ENCODE data around the gene TM2D1.
A peak's percentile ranks its signal among the peaks of the same experiment; 100 is the strongest.
"Not testable (repeated sequence)": the region's sequence is repeated elsewhere in the genome, so short reads cannot be mapped to it uniquely, and the experiment has no call there.

Gene TM2D1

DNA sequence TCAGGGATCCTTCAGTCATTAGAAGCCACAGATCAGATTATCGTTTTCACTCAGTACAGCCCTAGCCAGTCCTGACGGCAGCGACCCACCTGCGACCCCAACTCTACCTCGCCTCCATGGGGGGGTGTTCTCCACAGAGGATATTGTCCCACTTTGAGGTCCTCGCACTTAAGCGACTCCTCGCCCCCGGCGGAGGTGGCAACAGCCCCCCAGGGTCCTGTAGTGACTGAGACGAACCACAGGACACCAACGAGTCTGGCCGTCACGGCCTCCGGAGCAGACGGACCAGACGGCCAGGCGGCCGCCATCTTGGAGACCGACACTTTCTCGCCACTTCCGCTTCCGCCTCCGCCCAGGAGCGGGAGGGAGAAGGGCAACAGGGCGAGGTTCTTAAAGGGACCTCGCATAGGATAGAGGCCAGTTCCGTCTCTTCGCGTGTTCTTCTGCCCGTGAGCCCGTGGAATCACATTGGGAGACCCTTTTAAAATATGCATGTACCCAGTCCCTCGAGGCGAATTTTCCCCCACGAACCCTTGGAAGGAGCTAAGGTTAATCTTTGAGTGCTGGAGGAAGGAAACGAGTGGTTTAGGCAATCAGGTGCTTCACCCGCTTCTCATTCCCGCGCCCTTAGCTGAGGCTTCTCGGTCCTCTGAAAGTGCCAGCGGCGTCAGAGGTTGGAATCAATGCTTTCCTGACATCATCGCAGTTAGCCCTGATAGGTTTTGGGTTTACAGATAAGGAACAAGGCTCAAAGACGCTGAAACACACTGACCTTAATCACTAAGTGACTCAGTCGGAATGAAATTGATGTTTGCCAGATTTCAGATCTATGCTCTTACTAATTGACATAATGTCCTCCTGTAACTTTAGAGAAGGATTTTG, at the start of gene TM2D1:
TSS of gene TM2D1 (minus strand) at position 329 of the 882 bp plus-strand sequence. CDS start at position 308, 21 bp downstream.
- peak; percentile 88 to 89 for DNase-seq

DNA sequence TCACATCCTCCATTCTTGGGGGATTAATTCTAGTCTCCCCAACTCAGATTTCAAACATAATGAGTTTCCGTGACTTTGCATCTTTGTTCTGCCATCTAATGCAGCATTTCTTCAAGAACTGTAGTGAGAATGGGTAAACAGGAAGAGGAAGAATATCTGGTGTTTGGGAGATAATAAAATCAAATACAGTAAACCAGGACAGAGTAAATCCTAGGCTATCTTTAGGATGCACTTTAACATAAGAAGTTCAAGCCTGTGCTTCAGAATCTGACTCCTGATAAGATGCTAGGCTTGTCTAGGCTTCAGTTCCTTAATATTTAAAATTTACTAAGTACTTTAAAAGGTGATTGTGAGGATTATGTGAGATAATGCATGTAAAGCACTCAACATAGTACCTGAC, 45.2 kb upstream of the TM2D1 start:
- DNase-seq: no peak

DNA sequence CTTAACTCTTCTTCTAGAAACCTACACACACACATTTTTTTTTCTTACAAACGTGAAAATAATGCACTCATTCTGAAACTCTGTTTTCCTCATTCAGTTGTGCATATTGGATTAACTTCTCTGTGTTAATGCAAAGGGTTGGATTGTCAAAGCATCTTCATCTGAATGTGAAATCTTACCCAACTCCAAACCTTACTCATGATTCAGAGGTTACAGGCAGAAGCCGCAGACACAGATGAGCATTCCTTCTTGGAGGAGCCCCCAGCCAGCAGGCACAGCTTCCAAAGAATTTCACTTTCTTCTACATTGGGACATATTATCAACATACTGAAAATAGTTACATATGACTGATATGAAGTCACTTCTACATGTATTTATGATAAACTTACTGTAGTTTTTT, 33.0 kb upstream of the TM2D1 start:
- no peak for DNase-seq

DNA sequence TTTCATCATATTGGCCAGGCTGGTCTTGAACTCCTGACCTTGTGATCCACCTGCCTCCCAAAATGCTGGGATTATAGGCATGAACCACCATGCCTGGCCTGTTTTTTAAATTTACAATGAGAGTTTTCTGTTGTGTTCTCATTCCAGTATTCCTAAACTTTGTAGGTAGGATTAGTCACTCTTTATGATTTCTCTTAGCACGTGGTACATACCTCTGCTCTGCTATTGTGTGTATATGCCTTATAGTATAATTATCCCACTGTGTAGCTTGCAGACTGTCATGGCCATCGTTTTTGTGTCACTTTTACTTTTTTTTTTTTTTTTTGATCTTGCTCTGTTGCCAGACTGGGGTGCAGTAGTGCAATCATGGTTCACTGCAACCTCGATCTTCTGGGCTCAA, 31.8 kb upstream of the TM2D1 start:
- no peak for DNase-seq

DNA sequence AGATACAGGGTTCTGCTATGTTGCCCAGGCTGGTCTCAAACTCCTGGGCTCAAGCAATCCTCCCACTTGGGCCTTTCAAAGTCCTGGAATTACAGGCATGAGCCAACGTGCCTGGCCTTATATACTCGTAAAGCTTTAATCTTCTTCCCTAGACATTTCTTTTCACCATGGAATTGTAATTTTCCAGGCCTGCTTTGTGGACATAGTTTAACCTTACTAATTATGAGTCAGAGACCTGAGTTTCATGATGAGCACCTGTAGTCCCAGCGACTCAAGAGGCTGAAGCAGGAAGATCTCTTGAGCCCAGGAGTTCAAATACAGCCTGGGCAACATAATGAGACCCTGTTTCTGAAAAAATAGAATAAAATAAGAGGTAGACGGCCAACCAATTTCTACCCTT, 29.6 kb upstream of the TM2D1 start:
- DNase-seq: no peak

DNA sequence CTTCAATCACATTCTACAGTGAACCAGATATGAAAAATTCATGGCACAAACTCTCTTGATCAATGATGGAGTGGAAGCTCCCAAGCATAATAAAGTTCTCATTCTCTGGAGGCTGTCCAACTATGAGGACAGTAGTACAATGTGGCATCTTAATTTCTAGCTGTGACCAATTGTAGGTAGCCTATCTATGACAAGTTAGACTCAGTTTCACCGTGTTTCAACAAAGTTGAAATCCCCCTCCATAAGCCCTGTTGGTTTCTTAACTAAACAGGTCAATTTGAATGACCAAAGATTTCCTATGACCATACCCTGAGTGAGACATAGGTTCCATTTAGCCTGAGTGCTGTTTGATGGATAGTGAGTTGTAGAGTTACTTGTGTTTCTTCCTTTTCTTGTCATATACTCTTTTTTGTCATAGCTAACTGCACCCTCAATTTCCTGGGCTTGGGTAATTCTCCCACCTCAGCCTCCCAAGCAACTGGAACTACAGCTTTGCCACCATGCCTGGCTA, 29.1 kb upstream of the TM2D1 start:
- no peak for DNase-seq

DNA sequence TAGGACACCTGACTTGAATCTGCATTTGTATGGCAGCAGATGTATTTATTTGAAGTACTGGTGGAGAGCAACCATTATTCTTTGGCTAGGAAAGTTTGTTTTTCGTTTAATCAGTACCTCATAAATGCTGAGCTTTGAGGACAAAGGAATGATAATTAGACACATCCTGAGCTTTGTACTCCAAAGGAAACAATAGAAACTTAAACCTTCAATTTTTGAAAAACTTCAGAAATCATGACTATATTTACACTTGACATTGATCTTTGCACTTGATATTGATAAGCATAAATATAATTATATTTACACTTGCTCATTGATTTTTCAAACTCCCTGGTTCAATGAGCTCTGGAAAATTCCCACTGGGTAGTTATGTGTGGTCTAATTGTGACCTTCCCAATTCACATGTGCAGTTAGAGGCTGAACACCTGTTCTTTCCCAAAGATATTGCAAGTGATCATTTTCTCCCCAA, 28.0 kb upstream of the TM2D1 start:
- DNase-seq: no peak

DNA sequence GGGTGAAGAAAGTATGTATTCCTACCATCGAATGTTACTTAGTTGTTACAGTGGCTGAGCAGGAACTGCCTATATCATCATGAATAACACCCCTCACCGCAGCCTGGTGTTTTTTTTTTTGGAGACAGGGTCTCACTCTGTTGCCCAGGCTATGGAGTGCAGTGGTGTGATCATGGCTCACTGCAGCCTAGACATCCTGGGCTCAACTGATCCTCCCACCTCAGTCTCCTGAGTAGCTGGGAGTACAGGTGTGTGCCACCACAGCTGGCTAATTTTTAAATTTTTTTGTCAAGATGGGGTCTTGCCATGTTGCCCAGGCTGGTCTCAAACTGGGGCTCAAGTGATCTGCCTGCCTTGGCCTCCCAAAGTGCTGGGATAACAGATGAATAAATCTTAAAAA, 24.6 kb upstream of the TM2D1 start:
- no peak for DNase-seq

DNA sequence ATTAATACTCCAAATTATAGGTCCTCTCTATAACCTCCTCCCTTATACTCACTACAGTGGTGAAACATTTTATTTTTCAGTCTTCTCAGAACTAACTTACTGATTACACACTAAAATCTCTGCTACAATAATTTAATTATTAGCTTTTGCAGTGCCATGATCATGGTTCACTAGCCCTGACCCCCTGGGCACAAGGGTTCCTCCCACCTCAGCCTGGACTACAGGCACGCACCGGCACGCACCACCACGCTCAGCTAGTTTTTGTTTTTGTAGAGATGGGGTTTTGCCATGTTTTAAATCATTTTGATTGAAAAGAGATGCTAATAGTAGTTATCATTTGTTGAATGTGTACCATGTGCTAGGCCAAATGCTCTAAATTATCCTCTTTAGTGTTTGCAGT, 23.6 kb upstream of the TM2D1 start:
- DNase-seq: no peak

DNA sequence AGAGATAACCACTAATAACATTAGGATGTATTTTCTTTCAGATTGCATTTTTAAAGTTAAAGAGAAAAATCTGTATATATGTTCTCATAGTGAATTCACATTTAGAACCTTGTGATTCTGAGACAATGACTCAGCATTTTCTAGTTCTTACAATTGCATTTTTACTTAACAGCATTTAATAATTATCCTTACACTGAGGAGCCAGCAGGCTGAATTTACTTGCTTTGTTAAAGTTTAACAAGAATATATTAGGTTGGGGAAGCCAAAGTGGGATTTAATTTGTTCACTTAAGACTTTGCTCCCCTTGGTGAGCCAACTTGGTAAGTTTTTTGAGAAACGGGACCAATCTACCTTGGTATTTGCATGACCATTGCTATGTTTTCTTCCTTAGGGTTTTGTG, 21.9 kb upstream of the TM2D1 start:
- no peak for DNase-seq

DNA sequence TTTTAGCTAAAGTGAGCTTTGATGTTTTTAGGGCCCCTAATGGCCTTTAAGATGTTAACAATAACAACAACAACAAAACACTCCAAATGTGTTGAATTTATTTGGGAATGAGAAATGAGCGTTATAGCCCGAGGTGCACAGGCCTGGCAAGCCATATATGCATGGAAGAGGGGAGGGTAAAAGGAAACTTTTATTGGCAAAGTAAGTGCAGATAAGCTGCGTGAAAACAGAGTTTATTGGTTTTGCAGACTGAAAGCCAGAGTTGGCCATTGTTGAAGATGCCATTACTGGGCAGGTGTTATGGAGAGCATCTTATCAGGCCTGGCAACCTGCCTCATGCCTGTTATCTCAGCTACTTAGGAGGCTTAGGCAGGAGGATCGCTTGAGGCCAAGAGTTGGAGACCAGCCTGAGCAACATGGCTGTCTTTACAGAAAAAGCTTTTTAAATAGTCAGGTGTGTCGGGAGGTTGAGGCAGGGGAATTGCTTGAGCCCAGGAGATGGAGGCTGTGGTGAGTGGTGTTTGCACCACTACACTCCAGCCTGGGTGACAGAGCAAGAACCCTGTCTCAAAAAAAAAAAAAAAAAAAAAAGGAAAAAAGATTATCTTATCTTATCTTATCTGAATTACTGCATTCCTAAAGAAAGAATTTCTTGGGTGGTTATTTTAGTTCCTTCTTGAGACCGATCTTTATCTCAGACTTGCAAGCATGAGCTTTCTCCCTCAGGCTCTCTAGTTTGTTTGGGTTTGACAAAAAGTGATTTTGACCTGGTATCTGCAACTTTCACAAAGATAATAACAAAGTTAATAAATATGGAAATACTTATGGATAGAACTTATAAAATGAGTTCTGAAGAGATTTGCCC, 19.0 kb upstream of the TM2D1 start:
- no peak for DNase-seq

DNA sequence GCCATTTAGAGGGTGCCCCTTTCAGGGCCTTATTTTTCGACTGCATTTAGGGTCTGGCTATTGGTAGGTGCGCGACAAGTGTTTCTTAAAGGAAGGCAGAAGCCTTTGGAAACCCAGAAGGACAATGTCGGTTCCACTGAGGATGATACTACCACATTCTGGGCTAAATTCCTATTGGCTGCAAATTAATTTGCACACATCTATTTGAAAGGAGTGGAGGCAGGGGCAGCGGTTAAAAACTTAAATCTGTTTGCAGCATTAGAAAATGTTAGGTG, 18.4 kb upstream of the TM2D1 start:
- no peak for DNase-seq

DNA sequence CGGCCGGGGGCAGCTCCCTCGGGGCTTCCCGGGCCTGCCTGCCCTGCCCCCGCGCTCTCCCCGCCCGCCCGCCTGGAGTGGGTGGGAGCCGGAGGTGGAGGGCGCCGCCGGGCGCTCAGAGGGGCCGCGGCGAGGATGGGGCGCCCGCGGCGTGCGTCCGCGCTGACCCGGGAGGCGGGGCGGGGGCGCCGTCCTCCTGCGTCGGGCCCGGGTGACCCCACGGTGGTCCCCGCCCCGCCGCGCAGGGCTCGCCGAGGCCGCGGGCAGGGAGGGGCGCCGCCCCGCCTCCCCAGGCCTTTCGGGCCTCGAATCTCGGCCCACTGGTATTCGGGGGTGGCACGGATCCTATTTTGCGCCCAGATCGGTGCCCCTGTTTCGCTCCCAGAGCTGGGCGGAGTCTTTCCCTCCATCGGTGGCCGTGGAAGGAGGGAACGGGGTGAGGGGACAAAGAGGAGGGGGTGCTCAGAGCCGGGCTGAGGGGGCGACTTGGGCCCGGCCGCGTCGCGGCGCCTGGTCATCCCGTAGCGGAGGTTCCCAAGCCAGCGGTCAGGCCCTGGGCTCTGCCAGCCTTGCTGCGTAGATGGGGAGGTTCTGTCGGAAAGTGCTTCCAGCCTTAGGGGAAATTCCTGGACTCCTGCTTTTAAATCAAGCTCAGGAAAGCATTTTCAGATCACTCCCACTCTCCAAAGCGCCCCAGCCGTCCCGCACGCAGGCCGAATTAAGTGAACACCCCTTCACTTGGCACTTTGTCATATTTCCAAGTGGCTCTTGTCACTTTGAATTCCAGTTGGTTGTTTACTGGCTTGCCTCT, 17.9 kb upstream of the TM2D1 start:
- DNase-seq: no peak

DNA sequence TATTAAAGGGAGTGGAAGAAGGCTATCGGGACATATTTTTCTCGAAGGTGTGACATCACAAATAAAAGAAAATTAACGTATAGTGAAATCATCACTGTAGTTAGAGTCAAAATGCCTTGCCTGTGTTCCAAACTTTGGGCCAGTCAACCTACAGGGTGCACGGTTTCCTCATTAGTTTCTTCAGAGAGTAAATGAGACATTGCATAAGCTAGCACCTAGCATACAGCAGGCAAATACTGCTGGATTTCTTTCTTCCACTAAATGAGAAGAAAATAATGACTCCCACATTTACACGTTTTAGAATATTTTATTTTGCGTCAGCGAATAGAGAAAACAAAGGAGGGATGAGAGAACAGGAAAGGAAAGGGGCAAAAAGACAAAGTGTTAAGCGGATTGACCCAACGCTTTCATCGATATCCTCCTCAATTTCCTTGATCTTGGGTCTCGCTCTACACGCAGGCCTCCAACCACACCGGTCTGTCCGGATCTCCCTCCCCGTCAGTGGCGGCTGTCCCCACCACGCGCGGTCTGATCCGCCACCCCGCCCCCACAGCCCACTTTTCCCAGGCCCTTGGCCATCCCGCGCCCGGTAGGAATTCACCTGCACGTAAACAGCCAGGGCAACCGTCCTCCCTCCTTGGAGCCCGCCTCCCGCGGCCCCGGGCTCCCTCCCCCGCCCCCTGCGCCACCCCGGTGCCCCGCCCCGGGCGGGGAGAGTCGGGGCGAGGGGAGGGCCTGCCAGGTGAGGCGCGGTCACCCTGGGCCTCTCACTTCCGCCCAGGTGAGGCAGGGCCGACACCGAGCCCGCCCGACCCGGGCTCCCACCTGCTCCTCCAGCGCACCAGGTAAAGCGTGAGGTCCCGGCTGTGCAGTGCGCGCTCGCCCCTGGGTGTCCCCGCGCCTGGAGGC, 17.0 kb upstream of the TM2D1 start, which contains the start of gene PATJ:
TSS of gene PATJ (plus strand) at position 770 of the 909 bp plus-strand sequence. CDS start 20,413 bp downstream, outside the sequence.
- DNase-seq: peak; percentile 59 to 63

DNA sequence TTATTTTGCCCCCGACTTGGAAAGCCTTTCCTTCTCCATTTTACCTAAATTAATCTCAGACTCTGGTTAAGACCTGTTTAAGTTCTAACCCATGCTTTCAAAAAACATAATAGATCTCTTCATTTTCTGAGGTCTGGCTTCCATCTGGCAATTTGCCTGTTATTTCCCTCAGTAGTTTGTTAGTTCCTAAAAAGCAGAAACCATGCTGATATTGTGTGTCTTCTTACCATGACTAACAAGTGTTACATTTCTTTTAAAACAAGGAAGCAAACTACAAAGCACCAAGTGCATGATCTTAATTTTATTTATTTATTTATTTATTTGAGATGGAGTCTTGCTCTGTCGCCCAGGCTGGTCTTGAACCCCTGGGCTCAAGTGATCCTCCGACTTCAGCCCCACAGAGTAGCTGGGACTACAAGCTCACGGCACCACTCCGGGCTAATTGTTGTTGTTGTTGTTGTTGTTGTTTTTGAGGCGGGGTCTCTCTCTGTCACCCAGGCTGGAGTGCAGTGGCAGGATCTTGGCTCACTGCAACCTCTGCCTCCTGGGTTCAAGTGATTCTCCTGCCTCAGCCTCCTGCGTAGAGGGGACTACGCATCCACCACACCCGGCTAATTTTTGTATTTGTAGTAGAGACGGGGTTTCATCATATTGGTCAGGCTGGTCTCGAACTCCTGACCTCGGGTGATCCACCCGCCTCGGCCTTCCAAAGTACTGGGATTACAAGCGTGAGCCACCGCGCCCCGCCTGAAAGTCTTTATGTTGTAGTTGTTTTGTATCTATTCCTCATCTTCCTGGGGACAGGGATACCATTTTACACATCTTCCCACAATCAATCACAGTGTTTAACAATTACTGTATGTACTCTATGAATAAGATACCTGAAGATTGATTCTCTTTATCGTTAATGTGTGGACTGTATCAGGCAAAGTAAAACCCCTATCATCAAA, 16.1 kb upstream of the TM2D1 start:
- no peak for DNase-seq

DNA sequence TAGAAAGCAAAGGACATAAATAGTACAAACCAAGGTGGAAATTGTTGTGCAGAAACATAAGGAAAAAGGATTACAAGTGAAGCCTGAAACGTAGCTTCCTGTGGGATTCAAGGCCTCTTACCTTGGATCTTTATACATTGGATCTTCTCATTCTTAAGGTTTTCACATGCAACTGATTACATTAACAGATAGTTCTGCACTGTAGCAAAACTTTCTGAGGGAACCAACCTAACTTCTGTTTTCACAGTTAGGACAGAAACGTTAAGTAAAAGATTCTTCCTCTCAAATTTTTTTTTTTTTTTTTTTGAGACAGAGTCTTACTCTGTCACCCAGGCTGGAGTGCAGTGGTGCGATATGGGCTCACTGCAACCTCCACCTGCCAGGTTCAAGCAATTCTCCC, 7.8 kb upstream of the TM2D1 start:
- no peak for DNase-seq

DNA sequence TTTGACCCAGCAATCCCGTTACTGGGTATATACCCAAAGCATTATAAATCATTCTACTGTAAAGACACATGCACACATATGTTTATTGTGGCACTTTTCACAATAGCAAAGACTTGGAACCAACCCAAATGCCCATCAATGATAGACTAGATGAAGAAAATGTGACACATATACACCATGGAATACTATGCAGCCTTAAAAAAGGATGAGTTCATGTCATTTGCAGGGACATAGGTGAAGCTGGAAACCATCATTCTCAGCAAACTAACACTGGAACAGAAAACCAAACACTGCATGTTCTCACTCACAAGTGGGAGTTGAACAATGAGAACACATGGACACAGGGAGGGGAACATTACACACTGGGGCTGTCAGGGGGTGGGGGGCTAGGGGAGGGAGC, 5.7 kb upstream of the TM2D1 start:
- not testable (repeated sequence) for DNase-seq

DNA sequence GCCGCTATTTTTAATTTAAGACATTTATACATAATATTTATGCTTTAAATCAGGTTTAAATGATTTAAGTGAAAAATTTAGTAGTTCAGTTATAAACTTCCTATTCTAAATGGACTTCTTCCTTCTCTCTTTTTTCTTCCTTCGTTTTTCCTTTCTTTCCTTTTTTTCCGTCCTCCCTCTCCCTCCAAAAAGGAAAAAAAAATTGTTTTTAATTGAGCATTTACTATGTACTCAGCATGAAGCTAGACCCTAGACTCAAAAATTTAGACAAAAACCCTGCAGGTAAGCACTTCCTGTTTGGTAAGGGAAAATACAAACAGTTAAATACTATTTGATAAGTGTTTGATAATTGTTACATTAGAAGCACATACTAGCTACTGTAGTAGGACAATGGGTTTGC, 2.6 kb upstream of the TM2D1 start:
- no peak for DNase-seq

DNA sequence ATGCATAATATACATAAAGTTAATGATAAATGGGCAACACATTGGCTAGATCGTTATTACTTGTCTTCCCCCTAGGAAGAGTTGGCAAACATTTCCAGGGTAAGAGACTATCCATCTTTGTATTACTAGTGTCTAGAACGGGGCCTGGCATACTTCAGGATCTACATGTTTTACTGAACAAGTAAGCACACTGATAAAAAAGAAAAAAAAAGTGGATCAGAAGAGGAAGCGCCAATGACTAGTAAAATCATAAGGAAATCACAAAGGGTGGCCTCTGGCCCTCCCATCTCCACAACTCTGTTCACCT, 482 bp downstream of the TM2D1 start:
- DNase-seq: no peak

DNA sequence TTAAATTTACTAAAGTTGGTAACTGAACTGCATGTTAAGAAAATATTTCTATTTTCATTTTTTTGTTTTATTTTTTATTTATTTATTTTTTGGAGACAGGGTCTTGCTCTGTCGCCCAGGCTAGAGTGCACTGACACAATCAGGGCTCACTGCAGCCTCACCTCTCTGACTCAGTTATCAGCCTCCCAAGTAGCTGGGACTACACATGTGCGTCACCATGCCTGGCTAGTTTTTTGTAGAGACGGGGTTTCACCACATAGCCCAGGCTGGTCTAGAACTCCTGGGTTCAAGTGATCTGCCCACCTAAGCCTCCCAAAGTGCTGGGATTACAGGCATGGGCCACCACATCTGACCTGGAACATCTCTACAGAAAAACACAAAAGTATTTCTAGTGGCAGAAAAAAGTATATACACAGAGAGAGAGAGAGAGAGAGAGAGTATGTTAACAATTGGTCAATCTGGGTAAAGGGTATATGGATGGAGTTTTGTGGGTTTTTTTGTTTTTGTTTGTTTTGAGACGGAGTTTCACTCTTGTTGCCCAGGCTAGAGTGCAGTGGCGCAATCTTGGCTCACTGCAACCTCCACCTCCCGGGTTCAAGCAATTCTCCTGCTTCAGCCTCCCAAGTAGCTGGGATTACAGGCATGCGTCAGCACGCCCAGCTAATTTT, 5.8 kb downstream of the TM2D1 start:
- DNase-seq: not testable (repeated sequence)
